NCI-H69 (cell line): ENCODE measurements around the gene EPHA5.

Source experiments
- DNase-seq: peaks from one replicate; lab custom pipeline; 2025; lab: John Stamatoyannopoulos, UW

EPHA5 gene

DNA sequence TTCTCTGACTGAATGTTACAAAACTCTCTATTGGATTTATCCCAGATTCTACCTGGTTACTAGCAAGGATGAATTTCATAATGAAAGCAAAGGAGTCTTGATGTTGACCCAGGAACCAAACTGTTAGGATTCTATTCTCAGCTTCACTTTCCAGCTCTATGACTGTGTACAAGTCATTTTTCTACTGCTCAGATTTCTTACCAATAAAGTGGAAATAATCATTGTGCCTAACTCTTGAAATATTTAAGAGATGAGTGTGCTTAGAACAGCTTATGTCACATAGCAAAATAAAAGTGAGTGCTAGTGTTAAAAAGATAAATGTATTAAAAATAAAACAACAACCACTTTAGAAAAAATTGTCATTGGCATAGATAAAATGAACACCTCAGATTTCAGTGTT is 45.6 kb downstream of the EPHA5 start:
- DNase-seq: no peak

DNA sequence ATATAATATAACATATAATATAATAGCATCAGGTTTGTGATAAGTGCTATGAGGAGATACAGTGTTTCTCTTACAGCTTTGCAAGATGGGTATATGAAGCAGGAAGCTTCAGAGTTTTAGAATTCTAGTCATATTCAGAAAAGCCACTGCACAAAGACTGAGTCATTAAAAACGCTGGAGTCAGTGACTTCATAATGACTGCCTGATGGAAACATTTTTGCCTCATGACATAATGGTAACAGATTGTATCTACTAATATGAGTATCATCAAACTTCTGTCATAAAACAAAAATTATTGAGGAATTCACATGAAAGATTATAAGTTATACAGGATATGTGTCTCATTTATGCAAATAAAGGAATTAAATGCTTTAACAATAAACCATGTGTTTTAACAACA is 46.8 kb downstream of the EPHA5 start:
- peak; percentile 70 for DNase-seq

DNA sequence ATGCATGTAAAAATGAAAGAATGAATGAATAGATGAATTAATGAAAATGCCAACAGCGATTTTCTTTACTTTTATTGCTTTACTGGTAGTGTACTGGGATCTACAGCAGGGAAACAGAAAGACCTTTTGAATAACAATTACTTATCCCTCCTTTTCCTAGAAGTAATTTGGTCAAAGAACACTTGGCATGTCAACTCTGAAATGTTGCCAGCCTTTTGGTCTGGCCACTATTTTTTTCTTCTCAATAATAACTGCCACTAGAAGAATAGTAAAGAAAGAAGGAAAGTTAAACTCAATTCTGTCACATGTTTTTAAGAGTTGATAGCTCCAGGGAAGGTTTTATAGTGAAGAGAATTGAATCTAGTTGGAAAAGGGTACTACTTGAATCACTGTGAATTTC is 52.9 kb downstream of the EPHA5 start:
- no peak for DNase-seq

DNA sequence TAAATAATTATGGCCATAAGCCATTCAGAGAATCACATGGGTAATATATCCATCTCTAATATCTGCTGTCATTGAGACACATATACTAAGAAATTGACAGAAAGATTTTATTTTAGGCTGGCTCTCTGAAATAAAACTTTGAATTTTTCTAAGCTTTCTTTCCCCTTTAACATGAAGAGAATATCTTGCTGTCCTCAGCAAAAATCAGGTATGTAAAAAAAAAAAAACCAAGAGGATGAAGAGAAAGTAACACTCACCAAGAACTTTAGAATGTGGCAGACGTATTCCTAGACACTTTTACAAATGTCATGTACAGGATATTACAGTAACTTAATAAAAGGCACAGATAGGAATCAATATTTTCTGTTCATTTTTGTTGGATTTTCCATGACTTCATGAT is 65.8 kb downstream of the EPHA5 start:
- no peak for DNase-seq

DNA sequence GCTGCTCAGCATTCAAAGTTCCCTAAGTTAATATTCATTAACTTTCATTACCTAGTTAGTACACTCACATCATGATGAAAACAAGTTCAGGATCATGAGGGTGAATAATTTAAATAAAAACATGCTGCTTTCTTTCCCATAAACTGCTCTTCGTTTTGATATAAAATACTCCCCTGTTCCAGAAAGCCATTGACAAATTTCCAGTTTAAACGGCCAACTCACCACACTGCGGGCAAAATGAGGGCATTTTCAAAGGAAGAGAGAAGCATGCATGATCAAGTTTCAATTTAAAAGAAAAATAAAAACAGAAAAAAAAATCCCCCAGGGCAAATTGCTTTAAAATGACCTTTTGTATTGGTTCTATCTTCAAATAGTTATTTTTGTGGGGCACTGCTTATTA is 69.6 kb downstream of the EPHA5 start:
- DNase-seq: peak; percentile 81

DNA sequence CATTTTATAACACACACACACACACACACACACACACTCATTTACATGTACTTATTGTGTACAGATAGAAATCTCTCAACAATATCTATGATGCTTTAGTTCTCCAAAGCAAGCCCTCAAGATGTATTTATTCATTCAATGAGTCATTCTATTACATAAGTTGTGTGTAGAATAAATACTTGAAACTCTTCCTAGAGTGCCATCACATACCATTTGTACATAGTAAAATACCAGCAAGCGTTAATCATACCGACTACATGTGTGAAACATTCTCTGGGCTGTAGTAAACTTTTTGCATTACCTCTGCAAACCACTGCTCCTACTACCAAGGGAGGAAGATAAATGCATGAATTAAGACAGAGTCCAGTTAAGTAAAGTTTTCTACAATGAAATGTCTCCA is 70.9 kb downstream of the EPHA5 start:
- DNase-seq: no peak

DNA sequence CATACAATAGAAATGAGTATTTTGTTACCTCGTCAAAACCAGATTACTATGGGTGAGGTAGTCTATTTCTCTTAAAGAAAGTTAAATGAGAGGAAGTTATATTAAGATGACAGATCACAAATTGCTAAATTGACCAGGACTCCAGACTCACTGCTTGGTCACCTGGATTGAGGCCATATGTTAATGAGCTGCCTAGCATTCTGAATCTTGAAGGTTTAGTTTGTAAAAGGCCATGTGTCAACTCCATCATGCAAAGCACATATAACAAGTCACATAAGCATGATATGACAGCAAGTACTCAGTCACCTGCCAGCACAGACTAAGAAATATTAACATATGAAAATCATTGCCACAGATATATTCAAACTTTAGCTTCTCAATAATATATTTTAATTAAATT is 72.6 kb downstream of the EPHA5 start:
- peak; percentile 57 for DNase-seq

DNA sequence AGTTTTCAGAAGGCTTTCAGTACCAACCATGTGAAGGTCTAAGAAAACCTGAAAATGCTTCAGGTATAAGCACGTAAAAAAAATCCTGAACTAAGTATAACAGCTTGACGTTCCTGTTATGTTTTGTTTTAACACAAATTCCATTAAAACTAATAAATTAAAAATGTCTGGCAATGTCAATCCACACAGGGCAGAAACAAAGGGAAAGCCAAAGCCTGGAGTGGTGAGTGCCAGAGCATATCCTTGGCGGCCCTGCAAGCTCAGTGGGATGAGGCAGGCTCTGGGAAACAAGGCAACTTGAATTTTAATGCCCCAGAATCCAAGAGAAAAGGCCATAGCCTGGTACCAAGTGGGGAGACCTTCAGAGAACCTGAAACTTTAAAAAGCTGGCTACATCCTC is 78.2 kb downstream of the EPHA5 start:
- DNase-seq: peak; percentile 66

DNA sequence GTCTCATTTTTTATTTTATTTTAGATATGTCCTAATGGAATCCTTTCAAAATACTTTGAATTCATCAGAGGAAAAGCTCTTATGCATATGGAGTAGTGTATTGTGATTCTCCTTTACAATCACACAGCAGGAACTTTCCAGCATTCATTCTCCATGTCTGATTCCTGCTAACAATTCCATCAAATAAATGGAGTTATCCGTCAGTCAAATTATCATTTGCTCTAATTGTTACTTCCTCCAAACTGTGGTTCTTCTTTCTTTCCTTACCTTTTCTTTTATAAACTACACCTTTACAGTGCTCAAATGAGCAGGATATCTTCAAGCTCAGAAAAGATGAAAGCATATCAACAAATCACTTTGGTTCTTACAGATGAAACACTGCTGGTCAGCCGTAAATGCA is 80.4 kb downstream of the EPHA5 start:
- peak; percentile 51 for DNase-seq

DNA sequence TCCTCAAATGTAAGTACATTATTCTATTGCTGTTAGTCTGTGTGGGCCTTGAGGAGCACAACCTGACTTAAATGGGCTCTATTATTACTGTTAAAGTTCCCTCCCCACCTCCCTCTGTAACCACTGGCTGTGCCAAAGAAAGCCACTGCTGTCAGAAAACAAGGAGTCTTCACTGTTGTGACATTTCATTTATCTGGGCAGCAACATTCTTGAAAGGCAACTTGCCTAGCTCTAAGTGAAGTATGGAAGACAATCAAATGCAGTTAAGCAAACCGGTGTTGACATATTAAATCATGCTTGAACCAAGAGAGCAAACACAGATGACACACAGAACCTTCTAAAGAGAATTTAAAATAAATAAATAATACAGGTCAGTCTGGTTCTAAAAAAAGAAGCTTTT is 81.0 kb downstream of the EPHA5 start:
- DNase-seq: peak; percentile 84

DNA sequence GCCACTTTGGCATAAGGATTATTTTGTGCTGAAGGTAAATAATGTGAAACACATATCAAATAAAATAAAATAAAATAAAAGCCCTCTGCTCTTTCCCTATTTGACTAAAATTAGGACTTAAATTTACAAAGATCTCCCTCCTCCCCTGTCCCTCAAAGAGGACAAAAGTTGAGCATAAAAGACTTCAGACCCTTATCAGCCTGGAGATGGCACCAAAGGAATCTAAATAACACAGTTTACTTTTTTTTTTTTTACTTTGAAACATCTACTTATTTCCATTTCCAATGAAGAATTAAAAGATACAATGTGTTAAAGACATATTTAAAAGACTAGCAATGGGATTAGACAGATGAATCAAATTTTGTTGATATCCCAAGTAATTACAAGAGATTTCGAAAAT is 89.7 kb downstream of the EPHA5 start:
- no peak for DNase-seq

DNA sequence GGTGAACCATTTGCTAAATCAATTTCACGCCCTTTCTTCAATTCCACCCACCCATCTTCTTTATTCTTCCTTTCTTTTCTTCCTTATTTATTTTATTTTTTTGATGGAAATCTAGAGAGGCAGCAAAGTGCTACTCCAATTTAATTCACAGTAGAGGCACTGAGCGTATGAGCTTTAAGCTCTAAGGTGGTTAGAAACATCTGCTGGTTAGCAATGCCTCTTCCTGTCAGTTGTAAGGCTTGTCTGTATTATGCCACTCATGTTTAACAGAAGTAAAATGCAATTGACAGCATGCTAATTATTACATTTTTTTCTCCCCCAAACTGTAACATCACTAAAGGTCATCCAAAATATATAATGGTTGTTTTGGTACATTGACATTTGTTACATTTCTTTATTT is 103.8 kb downstream of the EPHA5 start:
- peak; percentile 38 for DNase-seq

DNA sequence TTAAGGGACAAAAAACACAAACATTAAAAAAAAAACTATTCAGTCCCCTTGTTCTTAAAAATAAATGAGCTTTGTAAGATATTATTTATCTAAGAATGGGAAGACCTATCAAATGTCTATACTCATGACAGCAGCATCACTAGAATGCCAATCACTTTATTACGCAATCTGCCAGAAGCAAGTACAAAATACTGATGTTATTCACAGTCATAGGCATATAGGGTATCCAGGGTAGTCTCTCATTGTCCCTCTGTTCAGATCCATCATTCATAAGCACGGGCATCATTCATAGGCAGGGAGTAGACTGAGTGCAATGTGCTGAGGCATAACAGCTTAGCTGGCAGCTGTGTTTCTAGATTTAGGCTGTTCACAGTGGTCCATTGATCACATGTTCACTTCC is 109.1 kb downstream of the EPHA5 start:
- DNase-seq: no peak

DNA sequence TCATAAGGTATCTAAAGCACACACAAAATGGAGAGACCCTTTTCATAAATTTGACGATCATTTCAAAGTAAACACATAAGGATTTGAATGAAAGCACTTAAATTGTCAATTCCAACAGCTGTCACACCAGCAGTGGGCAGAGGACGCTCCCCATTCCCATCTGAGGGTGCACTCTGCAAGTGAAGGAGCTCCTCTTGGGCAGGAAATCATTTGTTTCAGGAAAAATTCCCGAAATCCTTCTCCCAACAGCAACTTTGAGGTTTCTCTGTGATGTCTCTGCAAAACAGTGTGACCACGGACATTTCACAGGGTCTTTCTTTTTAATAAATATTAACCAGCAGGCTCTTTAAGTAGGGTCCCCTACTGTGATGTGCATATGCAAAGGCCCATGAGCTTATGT is 111.0 kb downstream of the EPHA5 start:
- DNase-seq: peak; percentile 83

DNA sequence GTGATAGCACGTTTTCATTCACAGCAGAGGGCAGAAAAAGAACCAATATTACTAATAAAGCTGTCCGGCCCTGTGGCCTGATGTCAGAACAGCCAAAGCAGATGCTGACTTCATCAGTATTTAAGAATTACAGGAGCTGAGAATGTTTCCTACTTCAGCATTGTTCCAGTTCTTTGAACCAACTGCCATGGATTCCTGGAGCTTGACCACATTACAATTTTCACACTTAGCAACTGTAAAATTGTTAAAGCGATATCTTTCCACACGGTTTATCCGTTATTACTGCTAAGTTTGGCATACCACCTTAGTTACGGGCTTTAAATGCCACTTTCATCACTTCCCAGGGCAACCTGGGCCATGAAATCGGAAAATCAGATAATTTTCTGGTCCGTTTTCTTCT is 118.2 kb downstream of the EPHA5 start:
- no peak for DNase-seq

DNA sequence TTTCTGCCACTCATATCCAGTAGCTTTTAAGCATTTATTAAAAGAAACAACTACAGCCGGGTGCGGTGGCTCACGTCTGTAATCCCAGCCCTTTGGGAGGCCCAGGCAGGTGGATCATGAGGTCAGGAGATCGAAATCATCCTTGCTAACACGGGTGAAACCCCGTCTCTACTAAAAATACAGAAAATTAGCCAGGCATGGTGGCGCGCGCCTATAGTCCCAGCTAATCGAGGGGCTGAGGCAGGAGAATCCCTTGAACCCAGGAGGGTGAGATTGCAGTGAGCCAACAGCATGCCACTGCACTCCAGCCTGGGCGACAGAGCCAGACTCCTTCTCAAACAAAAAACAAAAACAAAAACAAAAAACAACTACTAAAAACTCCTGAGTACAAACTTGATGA is 119.8 kb downstream of the EPHA5 start:
- DNase-seq: no peak

DNA sequence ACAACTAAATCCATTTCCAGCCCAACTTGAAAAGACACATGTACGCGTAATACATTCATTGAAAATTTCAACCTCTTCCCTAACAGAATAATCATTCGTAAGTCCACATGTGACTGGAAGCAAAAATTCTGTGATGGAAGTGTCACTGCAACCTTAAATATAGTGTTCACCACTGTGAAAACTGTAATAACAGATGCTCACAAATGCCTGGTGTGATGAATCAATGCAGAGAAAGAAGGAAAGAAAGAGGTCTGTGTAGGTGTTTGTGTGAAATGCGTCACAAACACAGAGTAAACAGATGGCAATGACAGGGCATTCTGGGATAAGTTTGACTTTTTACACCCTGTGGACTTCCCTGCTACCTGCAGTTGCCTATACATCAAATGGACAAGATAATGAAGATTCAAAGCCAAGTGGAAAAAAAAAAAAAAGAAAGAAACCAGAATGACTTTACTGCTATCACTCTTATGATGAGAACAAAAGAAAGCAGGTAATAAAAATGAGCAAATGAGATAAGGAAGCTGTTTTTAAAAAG is 123.3 kb downstream of the EPHA5 start:
- DNase-seq: peak; percentile 53

DNA sequence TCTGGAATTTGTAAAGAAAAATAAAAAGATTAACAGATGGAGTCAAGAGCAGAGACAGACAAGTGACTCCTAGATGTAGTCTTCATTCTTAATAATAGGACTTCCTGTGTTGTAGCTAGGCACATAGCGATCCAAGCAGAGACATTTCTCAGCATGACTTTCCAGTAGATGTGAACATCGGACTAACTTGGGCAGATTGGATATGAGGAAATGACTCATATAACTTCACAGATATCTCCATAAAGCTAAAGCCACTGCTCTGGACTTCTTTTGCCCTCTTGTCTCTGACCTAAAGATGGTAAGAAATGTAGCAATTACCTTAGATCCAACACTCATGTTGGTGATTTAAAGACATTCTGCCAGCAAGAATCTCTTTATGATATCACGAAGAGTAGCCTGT is 131.7 kb downstream of the EPHA5 start:
- DNase-seq: peak; percentile 54

DNA sequence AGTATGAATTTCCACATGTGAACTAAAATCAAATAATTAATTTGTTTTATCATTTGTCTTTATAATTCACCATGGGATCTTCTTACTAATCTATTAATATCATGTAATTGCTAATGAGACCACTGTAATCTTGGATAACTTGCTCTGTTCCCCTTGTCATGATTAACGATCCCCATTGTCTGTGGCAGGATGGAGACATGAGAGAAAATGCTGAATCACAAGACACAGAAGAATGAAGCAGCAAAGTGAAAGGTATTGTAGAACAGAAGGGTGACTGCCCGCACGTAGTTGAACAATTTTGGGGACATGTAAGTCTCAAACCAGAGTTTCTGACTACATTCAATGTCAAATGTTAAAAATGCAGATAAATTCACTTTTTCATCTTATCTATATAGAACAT is 135.2 kb downstream of the EPHA5 start:
- peak; percentile 88 for DNase-seq

DNA sequence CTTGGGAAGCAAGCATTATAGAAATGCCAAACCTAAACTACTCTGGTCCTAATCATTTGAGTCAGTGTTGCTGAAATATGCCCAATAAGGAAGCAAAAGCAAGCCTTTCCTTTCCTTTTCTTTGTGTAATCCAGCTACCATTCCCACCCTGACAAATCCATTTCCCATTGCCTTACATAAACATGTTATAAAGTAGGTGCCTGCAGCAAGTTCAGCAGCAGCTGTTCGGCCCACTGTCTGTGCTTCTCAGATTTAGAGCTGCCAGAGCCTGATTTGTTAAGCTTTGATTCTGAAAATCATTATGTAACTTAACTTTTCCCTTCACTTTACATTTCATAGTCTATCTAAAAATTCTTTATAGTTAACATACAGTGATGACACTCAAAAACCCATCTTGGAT is 148.6 kb downstream of the EPHA5 start:
- DNase-seq: no peak

DNA sequence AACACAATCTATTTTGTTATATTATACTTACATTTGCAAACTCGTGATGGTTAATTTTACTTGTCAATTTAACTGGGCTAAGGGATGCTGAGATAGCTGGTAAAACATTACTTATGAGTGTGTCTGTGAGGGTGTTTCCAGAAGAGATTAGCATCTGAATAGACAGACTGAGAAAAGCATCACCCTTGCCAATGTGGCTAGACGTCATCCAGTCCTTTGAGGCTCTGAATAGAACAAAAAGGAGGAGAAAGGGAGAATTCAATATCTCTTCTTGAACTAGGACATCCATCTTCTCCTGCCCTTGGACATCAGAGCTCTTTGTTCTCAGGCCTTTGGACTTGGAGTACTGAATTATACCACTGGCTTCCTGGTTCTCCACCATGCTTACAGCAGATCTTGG is 154.6 kb downstream of the EPHA5 start:
- no peak for DNase-seq

DNA sequence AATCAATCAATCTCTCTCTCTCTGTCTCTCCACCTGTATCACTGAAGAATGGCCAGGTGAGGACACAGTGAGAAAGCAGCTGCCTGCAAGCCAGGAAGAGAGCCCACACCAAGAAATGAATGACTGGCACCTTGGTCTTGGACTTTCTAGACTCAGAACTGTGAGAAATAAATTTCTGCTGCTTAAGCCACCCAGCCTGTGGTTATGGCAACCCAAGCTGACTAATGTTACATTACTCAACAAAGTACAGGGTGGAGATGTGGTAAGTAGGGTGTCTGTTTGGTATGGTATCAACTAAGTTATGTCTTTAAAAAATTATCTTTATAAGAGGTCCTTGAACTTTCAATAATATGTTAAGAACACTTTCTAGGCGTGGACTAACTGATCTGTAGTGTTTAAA is 159.3 kb downstream of the EPHA5 start:
- DNase-seq: no peak

DNA sequence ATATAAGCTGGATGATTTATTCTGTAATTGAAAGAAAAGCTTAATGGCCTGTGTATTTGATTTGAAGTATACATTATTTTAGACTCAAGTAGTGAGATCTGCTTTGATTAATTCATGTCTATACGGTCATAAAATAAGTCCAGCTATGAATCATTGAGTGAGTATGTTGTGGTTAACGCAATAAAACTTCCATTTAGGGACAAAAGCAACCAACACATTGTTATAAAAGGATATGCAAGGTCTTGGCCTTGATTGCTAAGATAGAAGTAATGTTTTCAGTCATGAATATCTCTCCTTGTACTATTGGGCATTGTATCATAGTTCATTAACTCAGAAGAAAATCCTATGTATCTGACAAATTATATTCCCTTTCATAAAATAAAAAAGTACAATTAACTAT is 162.1 kb downstream of the EPHA5 start:
- DNase-seq: peak; percentile 14

DNA sequence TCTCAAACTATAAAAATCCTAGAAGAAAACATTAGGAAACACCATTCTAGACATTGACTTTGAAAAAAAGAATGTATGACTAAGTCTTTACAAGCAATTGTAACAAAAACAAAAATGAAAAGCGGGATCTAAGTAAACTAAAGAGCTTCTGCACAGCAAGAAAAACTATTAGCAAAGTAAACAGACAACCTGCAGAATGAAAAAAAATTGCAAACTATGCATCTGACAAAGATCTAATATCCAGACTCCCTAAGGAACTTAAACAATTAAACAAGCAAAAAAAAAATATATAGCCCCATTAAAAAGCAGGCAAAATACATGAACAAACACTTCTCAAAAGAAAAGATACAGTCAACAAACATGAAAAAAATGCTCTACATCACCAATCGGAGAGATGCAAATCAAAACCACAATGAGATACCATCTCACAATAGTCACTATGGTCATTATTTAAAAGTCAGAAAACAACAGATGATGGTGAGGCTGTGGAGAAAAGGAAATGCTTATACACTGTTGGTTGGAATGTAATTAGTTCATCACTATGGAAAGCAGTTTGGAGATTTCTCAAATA is 168.1 kb downstream of the EPHA5 start:
- peak; percentile 46 for DNase-seq

DNA sequence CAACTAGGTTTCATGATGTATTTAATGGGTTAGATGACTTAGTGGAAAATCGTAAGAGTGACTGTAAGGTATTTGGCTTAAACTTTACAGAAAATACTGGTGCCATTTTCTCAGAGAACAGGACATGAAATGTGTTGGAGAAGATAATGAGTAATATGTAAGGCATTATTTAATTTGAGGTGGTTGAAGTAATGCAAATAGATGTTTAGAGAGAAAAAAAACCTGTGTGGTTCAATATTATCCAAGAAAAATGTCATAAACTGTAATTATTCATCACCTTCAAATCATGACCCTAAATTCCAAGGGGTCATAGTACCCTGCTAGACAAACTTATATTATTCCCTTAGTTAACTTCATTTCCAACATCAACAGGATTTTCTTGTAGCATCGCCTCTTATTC is 171.7 kb downstream of the EPHA5 start:
- no peak for DNase-seq
